Activated CD4-positive, alpha-beta T cell treated with anti-CD3 and anti-CD28 coated beads, Interleukin-2, amount 50 U/mL, for 4 hours (primary cell): Measurements from ENCODE around the gene VSTM2L.
A peak's percentile ranks its signal among the peaks of the same experiment; 100 is the strongest.

ENCODE experiments used
- DNase-seq, 2 experiments: peaks; one replicate each; pipeline ENCODE4 v3.0.0-alpha.2; 2020

Gene VSTM2L

DNA sequence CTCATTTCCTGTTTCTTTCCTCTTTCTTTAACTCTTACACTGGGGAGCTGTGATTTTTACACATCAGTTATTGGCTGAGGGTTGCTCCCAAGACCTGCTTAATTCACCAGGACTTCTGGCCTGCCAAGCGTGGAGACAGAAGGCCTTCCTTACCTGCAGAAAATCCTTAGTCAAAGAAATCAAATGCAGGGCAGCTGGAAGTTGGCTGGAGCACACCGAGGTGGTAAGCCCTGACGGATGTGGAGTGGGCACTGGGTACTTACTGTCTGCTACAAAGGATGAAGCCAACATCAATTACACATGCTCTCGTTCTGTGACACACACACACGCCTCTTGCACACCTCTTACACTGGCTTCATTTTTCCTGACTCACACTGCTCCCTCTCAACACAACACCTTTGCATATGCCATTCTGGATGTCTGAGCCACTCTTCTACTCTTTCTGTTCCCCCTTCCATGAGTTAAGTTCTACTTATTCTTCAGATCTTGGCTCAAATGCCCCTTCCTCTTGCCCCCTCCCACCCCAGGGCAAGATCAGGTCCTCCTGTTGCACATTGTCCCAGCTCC, 68.7 kb downstream of the VSTM2L start:
- DNase-seq, result no peak

DNA sequence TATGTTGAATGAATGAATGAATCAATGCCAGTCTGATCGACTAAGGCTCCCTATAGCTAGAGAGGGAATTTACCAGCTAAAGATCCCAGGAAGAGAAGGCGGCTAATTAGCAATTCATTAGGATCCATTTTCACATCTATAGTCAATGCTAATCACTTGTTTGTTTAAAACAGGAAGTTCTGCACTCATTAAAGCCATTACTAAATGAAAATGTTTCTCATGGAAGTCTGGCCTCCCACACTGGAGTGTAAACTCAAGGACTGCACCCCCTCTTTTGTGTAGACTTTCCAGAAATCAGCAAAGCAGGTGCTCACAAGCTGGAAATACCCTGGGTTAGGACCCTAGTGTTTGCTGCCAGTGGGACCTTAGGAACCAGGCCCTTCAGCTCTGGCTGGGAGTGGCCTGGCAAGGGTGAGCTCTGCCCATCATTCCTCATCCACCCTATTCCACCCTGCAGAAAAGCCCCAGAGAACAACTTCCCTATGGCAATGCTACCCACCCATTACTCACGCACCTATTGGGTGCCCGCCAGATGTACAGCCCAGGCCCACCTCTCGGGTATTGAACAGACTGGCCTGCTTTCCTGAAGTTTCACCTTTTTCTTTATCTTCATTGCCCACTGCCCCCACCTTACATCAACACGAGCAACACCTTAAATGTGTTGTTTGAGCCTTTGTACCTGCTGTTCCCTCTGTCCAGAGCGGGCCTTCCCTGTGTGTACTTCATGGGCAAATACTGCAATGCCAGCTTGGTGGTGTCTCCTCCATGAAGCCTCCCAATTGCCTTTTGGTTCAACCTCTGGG, 69.5 kb downstream of the VSTM2L start:
- DNase-seq, result no peak

DNA sequence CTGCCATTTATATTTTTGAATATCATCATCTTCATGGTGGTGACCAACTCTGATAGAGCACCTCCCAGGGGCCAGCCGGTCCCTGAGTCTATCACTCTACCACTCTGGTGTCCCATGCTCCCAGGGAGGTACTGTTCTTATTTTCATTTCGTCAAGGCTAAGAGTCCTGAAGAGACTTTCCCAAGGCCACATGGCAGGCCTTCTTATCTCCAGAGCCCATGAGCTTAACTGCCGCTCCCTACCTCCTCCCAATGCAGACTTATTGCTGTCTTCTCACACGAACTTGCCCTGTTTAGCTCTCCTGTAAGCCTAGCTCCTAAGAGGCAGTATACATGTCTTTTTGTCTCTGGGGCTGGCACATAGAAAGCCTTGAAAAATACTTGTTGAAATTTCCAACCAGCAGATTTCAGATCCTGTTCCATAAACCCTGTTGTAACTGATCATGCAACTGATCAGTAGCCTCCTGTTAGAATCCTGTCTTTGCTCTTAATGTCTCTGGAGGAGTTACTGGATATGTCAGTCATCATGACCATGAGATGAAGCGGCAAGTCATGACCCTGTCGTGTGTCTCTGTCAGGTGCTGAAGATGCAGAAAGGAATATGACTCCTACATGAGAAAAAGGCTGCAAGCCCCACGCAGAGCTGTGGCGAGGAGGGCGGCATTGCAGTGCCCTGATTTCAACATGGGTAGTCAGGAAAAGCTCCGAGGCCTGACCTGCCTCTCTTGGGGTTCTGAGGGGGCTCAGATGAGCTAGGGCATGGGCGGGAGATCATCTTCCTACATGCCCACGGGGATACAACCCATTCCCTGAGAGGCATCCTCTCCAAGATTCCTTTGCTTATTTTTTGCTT, 70.4 kb downstream of the VSTM2L start:
- no peak for DNase-seq

DNA sequence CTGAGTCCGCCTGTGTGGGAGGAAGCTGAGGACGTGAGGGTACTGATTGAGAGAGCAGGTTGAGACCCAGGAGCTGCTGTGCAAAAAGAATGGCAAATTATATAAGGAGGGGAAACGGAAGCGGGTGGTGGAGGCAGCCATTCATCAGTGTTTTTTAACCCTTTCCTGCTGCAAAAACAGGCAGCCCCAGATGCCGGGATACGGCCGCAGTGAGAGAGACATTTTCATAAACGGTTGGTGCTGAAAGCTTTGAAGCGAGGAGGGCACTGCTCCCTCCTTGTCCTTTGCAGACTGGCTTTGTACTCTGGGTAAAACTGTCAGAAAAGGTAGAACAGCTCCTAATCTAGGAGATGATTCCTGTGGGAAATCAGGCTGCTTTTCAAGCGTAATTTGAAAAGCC, 74.0 kb downstream of the VSTM2L start:
- DNase-seq, result no peak

DNA sequence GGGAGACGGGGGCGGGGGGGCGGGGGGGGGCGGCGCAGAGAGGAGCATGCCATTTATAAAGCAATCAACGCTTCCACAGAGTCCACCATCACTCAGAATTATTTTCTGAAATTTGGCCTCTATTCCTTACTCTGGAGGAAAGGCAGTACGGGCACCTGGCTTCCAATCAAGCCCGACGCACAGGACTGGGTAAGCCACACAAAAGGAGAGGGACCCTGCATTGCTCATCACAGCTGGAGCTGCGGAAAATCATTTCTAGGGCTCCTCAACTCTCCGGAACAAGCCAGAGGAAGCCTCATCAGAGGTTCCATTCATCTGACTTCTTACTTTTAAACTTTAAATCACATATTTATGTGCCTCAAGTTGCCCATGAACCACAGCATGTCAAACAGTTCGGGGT, 74.4 kb downstream of the VSTM2L start:
- no peak for DNase-seq

DNA sequence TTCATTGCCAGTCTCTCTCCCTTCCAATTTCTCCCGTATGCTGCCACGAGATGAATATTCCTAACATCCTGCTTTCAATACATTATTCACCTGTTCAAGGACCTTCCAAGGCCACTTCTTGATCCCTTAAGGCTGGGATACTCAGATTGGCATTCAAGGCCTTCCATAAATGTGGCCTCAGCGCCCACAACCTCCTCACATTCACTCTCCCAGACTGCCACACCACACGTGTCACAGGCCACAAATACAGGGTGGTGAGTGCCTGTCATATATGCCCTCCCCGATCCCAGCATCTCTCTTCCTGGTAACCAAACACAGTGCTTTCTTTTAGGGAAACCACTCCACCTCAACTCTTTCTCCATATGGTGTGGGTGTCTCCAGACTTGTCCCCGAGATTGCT, 74.9 kb downstream of the VSTM2L start:
- DNase-seq, result no peak

DNA sequence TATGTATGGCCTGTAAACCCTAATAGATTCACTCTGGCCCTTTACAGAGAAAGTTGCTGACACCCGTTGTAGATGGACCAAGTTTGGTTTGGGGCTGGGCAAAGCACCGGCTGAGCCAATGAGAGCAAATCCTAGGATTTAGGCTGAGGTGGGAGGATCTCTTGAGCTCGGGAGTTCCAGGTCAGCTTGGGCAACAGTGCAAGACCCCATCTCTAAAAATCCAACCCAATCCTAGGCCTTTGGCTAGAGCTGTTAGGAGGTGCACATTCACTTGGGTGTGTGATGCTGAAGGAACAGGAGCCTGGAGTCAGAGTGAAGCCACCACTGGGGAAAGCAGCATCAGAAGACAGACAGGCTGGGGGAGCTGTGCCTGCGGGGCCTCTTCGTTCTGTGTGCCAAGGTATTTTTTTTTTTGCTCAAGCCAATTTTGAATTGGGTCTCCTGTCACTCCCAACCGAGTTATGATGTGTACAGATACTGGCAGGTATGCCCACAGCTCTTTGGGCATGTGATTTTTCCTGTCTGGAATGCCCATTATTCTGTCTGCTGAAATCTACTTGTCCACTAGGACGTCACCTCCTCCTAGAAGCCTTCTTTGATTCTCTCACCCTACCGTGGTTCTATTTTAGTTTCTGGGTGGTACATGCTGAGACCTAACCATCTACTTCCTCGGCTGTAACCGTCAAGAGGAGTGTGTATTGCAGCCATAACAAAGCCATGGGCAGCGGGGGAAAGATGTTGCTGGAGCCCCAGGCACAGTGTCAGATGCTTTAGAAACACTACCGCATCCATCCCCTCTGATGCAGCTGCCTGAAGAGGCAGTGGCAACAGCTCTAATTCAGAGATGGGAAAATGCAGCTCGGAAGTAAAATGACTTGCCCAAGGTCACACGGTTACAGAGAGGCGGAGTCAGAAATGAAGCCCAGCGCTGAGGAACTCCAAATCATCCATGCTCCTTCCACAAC, 76.4 kb downstream of the VSTM2L start:
- DNase-seq, result no peak

DNA sequence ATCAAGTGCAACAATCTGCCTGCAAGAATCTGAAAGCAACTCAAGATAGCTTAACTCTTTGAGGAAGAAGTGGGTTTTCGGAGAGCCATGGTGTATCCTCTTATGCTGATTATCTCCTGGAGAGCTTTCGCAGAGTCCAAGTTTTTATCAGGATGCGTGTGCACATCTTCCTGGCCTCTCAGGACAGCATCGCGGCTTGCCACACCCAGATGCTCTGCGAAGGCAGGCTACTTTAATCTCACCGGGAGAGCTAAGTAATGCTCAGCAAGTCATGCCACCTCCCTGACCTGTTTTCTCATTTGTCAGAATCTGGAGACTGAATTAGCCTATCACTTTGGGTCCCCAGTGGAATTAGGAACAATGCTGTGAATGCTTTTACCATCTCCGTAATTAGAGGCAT, 77.5 kb downstream of the VSTM2L start:
- no peak for DNase-seq

DNA sequence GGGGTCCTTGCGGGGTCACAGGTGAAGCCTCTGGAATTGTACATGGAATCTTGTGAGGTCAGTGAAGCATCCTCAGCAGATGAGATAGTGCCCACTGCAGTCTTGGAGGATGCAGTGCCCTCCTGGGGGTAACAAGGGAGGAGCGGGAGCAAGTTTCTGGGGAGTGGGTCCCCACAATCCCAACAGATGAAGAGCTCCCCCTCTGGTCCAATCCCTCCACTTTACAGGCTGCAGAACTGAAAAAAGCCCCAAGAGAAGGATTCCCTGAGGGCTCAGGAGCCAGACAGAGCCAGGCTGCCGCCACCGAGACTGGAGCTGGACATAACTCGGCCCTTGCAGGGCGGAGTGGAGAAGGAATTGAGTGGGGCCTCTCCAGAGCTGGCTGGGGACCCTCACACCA, 77.9 kb downstream of the VSTM2L start:
- no peak for DNase-seq

DNA sequence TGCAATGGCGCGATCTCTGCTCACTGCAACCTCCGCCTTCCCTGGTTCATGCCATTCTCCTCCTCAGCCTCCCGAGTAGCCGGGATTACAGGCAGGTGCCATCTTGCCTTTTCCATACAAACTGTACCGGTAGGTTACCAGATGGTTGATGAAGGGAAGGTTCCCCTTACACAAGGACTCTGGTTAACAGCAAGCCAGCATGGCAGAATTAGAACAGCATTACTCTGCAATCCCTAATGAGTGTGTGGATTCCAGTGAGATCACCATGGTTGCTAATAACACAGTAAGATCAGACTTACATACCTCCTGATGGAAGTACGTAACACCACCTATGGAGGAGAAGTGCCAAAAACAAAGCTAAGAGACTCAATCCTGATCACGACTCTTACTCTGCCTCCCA, 78.6 kb downstream of the VSTM2L start:
- no peak for DNase-seq

DNA sequence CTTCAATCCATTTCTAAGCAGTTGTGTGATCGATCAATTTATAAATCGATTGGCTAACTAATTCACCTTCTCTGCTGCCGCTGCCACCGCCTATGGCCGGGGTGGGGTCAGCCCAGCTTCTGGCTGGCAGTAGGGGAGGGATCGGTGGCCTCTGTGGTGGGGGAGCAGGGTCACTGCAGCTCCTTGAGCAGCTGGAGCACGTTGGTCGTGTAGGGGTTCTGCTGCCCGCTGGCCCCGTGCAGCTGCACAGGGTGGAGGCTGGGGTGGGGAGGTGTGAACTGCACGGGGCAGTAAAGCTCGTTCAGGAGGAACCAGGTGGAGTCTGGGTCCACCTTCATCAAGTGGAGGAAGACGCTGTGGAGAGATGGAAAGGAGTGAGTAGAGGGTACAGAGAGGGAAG, 80.4 kb downstream of the VSTM2L start:
- no peak for DNase-seq

DNA sequence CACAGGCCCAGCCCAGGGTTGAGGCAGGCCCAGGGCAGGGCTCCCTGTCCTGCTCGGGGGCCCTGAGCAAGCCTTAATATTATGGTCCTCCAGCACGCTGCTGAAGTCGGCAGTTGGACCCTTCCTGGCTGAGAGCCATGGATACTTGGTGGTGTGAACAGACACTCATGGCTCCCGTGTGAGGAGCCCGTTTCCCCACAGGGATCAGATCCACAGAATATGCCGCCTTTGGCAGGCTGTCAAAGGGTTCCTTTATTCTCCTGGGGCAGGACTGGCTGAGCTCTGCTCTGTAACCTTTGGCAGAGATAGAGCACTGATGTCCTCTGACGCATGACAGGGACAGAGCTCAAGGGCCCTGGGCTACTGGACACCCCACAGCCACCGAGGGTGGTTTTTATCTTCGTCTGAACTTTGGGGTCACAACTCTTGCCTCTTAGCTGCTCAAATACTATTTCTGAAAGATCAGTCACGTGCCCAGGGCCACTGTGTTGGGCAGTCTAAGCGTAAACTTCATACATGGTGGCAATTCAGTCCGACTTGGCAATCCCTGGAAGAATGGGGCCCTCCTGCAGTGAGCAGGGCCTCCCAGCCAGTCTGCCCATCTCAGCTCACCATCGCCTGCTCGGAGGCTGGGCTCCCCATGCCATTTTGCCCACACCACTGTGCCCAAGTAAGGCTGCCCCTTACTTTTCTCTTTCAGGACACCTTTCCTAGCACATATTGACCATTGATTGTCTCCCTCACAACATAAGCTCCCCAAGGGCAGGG, 81.3 kb downstream of the VSTM2L start:
- DNase-seq, result no peak

DNA sequence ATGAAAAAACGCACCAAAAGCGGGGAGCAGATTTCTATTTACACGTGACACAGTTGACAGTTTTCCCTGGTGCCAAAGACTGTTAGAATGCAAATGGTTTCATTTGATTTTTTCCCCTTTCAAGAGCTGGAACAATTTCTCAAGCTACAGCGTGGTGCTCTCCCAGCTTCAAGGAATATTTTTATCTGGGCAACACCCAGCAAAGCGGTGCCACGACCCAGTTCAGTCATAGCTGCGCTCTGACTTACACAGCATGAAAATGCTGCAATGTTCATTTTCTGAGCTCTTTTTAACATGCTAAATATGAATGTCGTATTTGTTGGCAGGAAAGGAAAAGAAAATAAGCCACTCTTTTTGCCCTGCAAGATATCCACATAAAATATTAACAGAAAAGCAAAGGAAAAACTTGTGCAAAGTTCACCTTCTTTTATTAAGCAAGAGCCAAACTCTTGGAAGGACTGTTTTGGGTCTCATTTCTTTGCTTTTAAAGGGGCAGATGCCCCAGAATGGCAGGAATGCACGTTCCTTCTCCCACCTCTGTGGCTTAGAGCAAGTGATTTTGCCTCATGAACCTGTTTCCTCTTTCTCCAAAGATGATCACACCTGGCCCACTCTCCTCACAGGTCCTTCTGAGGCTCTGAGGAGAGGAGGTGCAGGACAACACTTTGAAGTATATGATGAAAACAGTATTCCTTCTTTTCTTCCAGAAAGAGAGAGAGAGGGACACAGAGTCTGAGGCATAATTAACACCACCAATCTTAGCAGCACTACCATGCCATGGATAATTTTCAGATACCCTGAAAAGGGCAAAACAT, 83.3 kb downstream of the VSTM2L start:
- DNase-seq, result no peak

DNA sequence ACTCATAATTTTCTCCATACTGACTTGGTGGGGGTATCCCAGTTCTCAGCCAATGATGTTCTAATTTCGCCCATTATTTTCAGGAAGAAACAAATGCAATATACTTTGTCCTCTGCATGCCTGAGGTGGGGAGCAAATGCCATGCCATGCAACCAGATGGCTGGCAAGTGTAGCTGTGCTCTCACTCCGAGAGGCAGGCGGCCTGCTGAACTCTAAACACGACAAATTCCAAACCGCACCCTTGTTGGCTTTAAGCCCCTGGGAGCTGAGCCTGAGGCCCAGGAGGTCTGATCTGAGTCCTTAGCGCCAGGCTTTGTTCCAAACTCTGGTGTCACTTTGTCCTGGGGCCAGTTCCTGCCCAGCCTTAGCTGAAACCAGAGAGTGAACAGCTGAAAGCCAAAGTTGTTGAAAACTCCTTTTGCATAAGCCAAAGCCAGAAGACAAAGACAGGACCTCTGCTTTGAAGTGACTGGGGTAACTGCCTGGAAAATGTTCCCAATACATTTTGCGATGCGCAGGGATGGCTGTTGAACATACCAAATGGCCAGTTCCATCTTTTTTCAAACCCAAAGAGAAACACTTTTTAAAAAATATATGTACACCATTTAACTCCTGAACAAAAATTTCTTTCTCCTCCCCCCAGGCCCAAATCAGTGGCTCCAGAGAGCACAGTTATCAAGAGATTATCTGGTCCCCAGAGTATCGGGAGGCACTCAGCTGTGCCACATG, 84.1 kb downstream of the VSTM2L start:
- no peak for DNase-seq

DNA sequence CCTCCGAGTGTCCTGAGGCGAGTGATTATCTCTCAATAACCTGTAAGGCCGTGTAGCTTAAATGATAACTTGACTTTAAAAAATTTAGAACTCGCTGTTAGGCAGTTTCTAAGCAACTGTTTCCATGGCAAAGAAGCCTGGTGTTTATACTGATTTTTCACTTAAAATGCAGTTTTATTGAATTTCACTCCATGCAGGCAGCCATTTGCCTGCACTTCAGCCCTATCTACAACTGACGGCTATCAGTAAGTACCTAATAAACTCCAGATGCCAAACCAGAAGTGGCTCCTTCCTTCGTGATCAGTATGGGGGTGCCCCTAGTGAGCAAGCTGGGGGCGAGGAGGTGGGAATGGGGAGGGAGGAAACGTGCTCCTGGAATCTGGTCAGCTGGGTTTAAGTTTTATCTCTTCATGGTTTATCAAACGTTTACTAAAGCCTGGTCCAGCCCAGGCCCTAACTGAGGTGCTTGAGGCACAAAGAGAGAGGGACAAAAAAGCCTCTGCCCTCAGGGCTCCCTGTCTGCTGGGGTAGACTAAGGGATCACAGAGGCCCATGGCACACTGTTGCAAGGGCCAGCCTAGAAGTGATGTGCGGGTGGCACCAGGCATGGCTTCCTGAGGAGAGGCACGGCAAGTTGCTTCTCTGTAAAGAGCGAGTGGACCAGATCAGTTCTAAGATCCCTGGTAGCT, 84.8 kb downstream of the VSTM2L start:
- no peak for DNase-seq

DNA sequence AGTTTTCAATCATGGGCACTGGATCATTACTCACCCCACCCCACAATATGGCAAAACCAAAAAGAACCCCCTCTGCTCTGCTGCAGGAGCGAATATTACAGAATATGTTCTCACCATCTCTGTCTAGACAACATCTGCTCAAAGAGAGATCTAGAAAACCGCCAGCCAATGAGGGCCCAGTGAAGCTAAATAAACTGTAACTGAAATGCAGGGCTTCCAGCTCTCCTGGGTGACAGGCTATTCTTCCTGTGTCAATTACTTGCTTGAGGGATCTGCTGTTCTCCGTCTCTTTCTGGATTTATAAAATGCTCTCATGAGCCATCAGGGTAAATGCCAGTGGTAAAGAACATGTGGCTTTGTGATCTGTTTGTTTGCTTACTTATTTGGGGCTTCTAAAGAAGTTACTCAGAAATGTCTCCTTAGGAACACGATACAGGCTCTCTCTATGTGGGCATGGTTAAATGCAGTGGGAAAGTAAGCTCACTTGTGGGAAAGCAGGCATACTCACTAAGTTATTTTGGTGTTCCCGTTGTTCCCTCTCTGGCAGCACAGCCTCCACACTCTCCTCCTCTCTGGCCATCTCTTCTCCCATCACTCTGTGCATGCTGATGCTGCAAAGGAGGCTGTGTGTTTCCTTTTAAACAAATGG, 85.5 kb downstream of the VSTM2L start:
- no peak for DNase-seq

DNA sequence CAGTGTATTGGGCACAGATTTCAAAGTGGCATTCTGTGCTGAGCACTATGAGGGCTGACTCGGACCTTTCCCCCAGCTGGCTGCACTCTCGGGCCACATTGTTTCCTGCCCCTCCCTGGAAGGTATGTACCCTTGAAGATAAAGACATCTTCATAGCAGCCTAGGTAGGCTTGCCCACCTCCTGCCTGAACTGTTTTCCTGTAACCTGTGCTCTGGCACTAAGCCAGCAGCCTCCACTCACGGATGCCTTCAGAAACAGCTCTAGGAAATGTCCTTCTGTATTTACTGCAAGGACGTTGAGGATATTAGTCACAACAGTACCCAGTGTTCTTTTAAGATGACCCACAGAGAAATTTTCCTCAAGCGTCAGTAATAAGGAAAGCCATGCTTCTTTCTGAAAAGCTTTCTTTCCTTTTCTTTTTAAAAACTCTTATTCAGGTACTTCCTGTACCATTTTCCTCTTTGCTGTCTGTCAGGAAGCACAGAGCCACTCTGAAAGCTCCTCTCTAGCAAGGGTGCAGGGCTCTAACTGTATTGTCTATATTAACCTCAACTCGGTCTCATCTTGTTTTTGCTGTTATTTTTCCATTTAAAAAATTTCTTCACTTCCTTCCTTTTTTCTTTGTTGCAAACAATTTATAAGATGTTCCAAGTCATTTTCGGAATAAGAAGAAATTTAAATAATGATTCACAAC, 86.8 kb downstream of the VSTM2L start:
- DNase-seq, result no peak

DNA sequence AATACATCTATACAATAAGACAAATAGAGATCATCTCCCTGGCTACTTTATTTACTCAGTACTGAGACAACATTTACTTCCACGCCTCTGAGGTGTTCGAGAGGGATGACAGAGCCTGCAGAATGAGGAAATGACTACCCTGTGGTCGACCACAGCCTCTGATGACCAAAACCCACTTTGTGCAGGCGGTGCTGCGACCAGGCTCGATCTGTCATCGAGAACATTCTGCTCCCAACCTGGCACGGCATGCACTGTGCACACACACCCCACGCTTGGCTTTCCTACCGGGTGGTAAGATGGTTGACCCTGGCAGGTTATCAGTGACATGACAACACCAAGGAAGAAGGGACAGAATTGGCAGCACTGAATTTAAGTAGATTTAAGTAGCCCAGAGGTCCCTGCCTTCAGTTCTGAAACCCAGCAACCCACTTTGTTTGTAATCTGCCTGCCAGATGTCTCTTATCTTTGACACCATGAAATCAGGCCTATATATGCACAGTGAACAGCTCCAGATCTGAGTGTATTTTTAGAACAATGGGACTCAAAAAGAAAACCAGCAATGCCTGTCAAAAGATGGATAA, 87.7 kb downstream of the VSTM2L start:
- DNase-seq, result peak in 1 of 2 experiments; percentile 3
